ENCODE results near the gene SMYD3. TPM values are rescaled to one million over a fixed set of nuclear protein-coding genes. Genes with fewer than 3 reads are reported as not detected.

Gene SMYD3
- total RNA-seq, 1 donor from 2014 or later: 80.8 TPM

GRCh38 chr1:245903851-245904250 lies 603.2 kb downstream of the SMYD3 start:
- no peak for DNase-seq (ENCODE audit: low read depth)
- FAIRE-seq: no peak
- peaks cover 5% of the 10 kb centered on the region for H3K9me3 Mint-ChIP-seq (ENCODE audit: unreplicated experiment)
- H3K4me3 ChIP-seq (ENCODE audit: insufficient read depth, low read depth, low read length): no peak overlapping the region
- no peak overlapping the region for H3K4me3 Mint-ChIP-seq (ENCODE audit: unreplicated experiment)
- peaks cover 23% of the 10 kb centered on the region for H3K36me3 Mint-ChIP-seq (ENCODE audit: low read depth, unreplicated experiment)
- H3K4me2 ChIP-seq (ENCODE audit: low read length): no peak overlapping the region
- H3K27me3 Mint-ChIP-seq (ENCODE audit: low read depth, unreplicated experiment): no peaks in the 10 kb centered on the region
- no peak overlapping the region for H2AFZ ChIP-seq (ENCODE audit: low read depth, low read length)
- H3K4me1 Mint-ChIP-seq (ENCODE audit: low read depth, unreplicated experiment): no peaks in the 10 kb centered on the region
- H3K27ac ChIP-seq (ENCODE audit: low read depth, low read length): no peak overlapping the region
- no peak overlapping the region for H3K9ac ChIP-seq (ENCODE audit: low read length)
- H3K79me2 ChIP-seq (ENCODE audit: insufficient read depth, low read length): no peaks in the 10 kb centered on the region
- no peaks in the 10 kb centered on the region for H3K27me3 ChIP-seq (ENCODE audit: insufficient read depth, low read length)
- H3K36me3 ChIP-seq (ENCODE audit: insufficient read depth, low read length): no peaks in the 10 kb centered on the region
- TF ChIP-seq CTCF (IDR thresholded peaks at IDR 0.05; ENCODE audit: insufficient read depth, low read depth, low read length): no peak
- no peak for TF ChIP-seq EZH2 (IDR thresholded peaks at IDR 0.05; ENCODE audit: insufficient read depth, low read length)
- no peaks in the 10 kb centered on the region for H4K20me1 ChIP-seq (ENCODE audit: insufficient read depth, low read length)
- H3K4me1 ChIP-seq (ENCODE audit: insufficient read depth, low read length): no peaks in the 10 kb centered on the region
- H3K27ac Mint-ChIP-seq (ENCODE audit: unreplicated experiment): no peak overlapping the region
- no peaks in the 10 kb centered on the region for H3K9me3 ChIP-seq (ENCODE audit: insufficient read depth, low read depth, low read length)

GRCh38 chr1:245901565-245901964 lies 605.5 kb downstream of the SMYD3 start:
- no peaks in the 10 kb centered on the region for H3K4me1 Mint-ChIP-seq (ENCODE audit: low read depth, unreplicated experiment)
- no peak overlapping the region for H3K27ac Mint-ChIP-seq (ENCODE audit: unreplicated experiment)
- H3K27ac ChIP-seq (ENCODE audit: low read depth, low read length): no peak overlapping the region
- H3K4me3 ChIP-seq (ENCODE audit: insufficient read depth, low read depth, low read length): no peak overlapping the region
- DNase-seq (ENCODE audit: low read depth): no peak
- no peaks in the 10 kb centered on the region for H3K4me1 ChIP-seq (ENCODE audit: insufficient read depth, low read length)
- no peak overlapping the region for H2AFZ ChIP-seq (ENCODE audit: low read depth, low read length)
- no peak overlapping the region for H3K9ac ChIP-seq (ENCODE audit: low read length)
- FAIRE-seq: no peak
- H4K20me1 ChIP-seq (ENCODE audit: insufficient read depth, low read length): no peaks in the 10 kb centered on the region
- peaks cover 5% of the 10 kb centered on the region for H3K9me3 Mint-ChIP-seq (ENCODE audit: unreplicated experiment)
- H3K4me3 Mint-ChIP-seq (ENCODE audit: unreplicated experiment): no peak overlapping the region
- H3K79me2 ChIP-seq (ENCODE audit: insufficient read depth, low read length): no peaks in the 10 kb centered on the region
- H3K36me3 ChIP-seq (ENCODE audit: insufficient read depth, low read length): no peaks in the 10 kb centered on the region
- no peak overlapping the region for H3K4me2 ChIP-seq (ENCODE audit: low read length)
- H3K9me3 ChIP-seq (ENCODE audit: insufficient read depth, low read depth, low read length): no peaks in the 10 kb centered on the region
- H3K36me3 Mint-ChIP-seq (ENCODE audit: low read depth, unreplicated experiment): peaks cover 23% of the 10 kb centered on the region
- H3K27me3 Mint-ChIP-seq (ENCODE audit: low read depth, unreplicated experiment): no peaks in the 10 kb centered on the region
- no peaks in the 10 kb centered on the region for H3K27me3 ChIP-seq (ENCODE audit: insufficient read depth, low read length)
- no peak for TF ChIP-seq EZH2 (IDR thresholded peaks at IDR 0.05; ENCODE audit: insufficient read depth, low read length)
- TF ChIP-seq CTCF (IDR thresholded peaks at IDR 0.05; ENCODE audit: insufficient read depth, low read depth, low read length): no peak

- Mint-ChIP-seq H3K4me1 (ENCODE audit: low read depth, unreplicated experiment) (no peaks in the 10 kb centered on the region), H3K27me3 (ENCODE audit: low read depth, unreplicated experiment) (no peaks in the 10 kb centered on the region), H3K27ac (ENCODE audit: unreplicated experiment) (no peak overlapping the region), H3K9me3 (ENCODE audit: unreplicated experiment) (peaks cover 5% of the 10 kb centered on the region), H3K4me3 (ENCODE audit: unreplicated experiment) (no peak overlapping the region), H3K36me3 (ENCODE audit: low read depth, unreplicated experiment) (peaks cover 23% of the 10 kb centered on the region)
- no peaks in the 10 kb centered on the region for H3K36me3 ChIP-seq (ENCODE audit: insufficient read depth, low read length)
- FAIRE-seq: no peak
- H3K27ac ChIP-seq (ENCODE audit: low read depth, low read length): no peak overlapping the region
- no peaks in the 10 kb centered on the region for H3K79me2 ChIP-seq (ENCODE audit: insufficient read depth, low read length)
- no peak for DNase-seq (ENCODE audit: low read depth)
- H3K4me2 ChIP-seq (ENCODE audit: low read length): no peak overlapping the region
- H3K4me1 ChIP-seq (ENCODE audit: insufficient read depth, low read length): no peaks in the 10 kb centered on the region
- H3K9me3 ChIP-seq (ENCODE audit: insufficient read depth, low read depth, low read length): no peaks in the 10 kb centered on the region
- no peaks in the 10 kb centered on the region for H4K20me1 ChIP-seq (ENCODE audit: insufficient read depth, low read length)
- H3K9ac ChIP-seq (ENCODE audit: low read length): no peak overlapping the region
- TF ChIP-seq CTCF (IDR thresholded peaks at IDR 0.05; ENCODE audit: insufficient read depth, low read depth, low read length) (no peak), EZH2 (IDR thresholded peaks at IDR 0.05; ENCODE audit: insufficient read depth, low read length) (no peak)
- H2AFZ ChIP-seq (ENCODE audit: low read depth, low read length): no peak overlapping the region
- H3K4me3 ChIP-seq (ENCODE audit: insufficient read depth, low read depth, low read length): no peak overlapping the region
- H3K27me3 ChIP-seq (ENCODE audit: insufficient read depth, low read length): no peaks in the 10 kb centered on the region
These were observed 606.0 kb downstream of the SMYD3 start for GRCh38 chr1:245901037-245901436.

Measured in astrocyte (in vitro differentiated cells and primary cell).